Measurements from ENCODE around the gene MRPS6.
A peak's percentile ranks its signal among the peaks of the same experiment; 100 is the strongest.

Gene MRPS6

DNA sequence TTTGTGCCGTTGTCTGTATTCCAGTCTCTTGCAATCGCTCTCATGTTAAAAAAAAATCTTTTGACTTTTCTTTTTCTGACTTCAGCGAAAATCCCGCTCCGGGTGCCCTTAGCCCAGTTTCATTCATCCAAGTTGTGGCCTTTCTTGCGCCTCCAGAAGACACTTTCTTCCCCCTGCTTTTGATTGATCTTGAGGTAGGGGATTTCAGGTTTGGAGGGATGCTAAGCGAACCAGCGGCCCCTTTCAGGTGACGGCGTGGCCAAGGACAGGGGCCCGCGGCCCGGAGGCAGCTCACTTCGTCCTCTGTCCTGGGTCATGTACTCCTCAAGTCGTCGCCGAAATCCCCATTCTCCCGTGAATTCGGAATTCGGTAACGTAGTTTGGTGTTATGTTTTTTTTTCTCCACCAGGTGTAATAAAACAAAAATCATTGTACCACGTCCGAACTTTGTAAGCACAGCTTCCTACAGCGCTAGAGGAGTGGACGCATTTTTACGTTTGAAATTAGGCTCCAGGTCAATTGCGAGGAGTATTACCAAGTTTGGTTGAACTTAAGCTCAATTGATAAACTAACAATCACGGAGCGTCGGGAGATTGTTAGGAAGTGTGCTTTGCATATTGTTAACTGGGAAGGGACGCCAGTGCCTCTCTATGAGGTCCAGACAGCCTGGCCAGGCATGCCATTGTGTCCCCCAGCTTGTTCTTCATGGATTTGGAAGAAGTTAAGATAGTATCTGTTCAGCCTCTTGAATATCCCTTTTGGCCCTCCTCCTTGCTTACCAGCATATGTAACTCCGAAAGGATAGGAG lies 1.1 kb downstream of the MRPS6 start:
- H3K79me2 ChIP-seq (ENCODE audit: control insufficient read depth, low read length): peaks cover 52% of the 10 kb centered on the region
- H3K4me1 ChIP-seq (ENCODE audit: control insufficient read depth, low read length): peaks cover 29% of the 10 kb centered on the region
- H3K4me3 ChIP-seq (ENCODE audit: low read length): peak overlapping the region; percentile 74
- TF ChIP-seq, protein P1, sequence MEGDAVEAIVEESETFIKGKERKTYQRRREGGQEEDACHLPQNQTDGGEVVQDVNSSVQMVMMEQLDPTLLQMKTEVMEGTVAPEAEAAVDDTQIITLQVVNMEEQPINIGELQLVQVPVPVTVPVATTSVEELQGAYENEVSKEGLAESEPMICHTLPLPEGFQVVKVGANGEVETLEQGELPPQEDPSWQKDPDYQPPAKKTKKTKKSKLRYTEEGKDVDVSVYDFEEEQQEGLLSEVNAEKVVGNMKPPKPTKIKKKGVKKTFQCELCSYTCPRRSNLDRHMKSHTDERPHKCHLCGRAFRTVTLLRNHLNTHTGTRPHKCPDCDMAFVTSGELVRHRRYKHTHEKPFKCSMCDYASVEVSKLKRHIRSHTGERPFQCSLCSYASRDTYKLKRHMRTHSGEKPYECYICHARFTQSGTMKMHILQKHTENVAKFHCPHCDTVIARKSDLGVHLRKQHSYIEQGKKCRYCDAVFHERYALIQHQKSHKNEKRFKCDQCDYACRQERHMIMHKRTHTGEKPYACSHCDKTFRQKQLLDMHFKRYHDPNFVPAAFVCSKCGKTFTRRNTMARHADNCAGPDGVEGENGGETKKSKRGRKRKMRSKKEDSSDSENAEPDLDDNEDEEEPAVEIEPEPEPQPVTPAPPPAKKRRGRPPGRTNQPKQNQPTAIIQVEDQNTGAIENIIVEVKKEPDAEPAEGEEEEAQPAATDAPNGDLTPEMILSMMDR (IDR thresholded peaks at IDR 0.05; ENCODE audit: low read depth, low read length, poor library complexity, severe bottlenecking): no peak
- TF ChIP-seq EZH2phosphoT487 (IDR thresholded peaks at IDR 0.05; ENCODE audit: borderline replicate concordance, low read length): no peak
- H3K9me3 ChIP-seq (ENCODE audit: control insufficient read depth, insufficient read depth, low read length): no peaks in the 10 kb centered on the region
- no peaks in the 10 kb centered on the region for H3K9me2 ChIP-seq (replicated peaks; ENCODE audit: control insufficient read depth, low read length)
- peaks cover 3% of the 10 kb centered on the region; the same call in 1 of the 2 replicates for H3F3A ChIP-seq (ENCODE audit: control insufficient read depth, insufficient read depth)
- H3K27me3 ChIP-seq (ENCODE audit: control insufficient read depth, low read length): no peaks in the 10 kb centered on the region
- H3K27ac ChIP-seq (ENCODE audit: low read depth, low read length): no peak overlapping the region
- H3K36me3 ChIP-seq (ENCODE audit: control insufficient read depth, low read length): peaks cover 46% of the 10 kb centered on the region
- H3K4me2 ChIP-seq (ENCODE audit: low read length): peak overlapping the region; percentile 75
- H4K20me1 ChIP-seq (ENCODE audit: control insufficient read depth, insufficient read depth, low read depth, low read length): peaks cover 24% of the 10 kb centered on the region

DNA sequence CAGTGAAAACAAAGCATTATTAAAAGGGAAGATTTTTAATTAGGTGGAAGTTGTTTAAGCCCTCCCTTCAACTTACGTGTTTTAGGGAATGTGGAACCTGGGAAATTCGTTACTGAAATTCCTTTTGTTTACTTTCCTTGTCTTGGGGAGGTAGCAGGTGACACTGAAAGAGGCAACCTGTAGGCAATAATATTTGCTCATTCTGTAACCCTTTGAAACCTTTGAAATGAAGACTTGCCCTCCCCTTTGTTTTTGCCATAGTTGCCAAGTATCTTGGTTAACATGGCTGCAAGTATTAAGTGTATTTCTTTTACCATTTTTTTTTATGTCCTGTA lies 1.7 kb downstream of the MRPS6 start:
- H3K4me2 ChIP-seq (ENCODE audit: low read length): peak overlapping the region; percentile 75
- H3K27ac ChIP-seq (ENCODE audit: low read depth, low read length): no peak overlapping the region
- H3K9me2 ChIP-seq (replicated peaks; ENCODE audit: control insufficient read depth, low read length): no peaks in the 10 kb centered on the region
- H3F3A ChIP-seq (ENCODE audit: control insufficient read depth, insufficient read depth): peaks cover 3% of the 10 kb centered on the region; the same call in 1 of the 2 replicates
- H3K4me3 ChIP-seq (ENCODE audit: low read length): peak overlapping the region; percentile 74
- H3K27me3 ChIP-seq (ENCODE audit: control insufficient read depth, low read length): no peaks in the 10 kb centered on the region
- H3K4me1 ChIP-seq (ENCODE audit: control insufficient read depth, low read length): peaks cover 29% of the 10 kb centered on the region
- H4K20me1 ChIP-seq (ENCODE audit: control insufficient read depth, insufficient read depth, low read depth, low read length): peaks cover 24% of the 10 kb centered on the region
- no peaks in the 10 kb centered on the region for H3K9me3 ChIP-seq (ENCODE audit: control insufficient read depth, insufficient read depth, low read length)
- peaks cover 51% of the 10 kb centered on the region for H3K36me3 ChIP-seq (ENCODE audit: control insufficient read depth, low read length)
- H3K79me2 ChIP-seq (ENCODE audit: control insufficient read depth, low read length): peaks cover 57% of the 10 kb centered on the region
- TF ChIP-seq, protein P1 (IDR thresholded peaks at IDR 0.05; ENCODE audit: low read depth, low read length, poor library complexity, severe bottlenecking): no peak
- TF ChIP-seq EZH2phosphoT487 (IDR thresholded peaks at IDR 0.05; ENCODE audit: borderline replicate concordance, low read length): no peak

DNA sequence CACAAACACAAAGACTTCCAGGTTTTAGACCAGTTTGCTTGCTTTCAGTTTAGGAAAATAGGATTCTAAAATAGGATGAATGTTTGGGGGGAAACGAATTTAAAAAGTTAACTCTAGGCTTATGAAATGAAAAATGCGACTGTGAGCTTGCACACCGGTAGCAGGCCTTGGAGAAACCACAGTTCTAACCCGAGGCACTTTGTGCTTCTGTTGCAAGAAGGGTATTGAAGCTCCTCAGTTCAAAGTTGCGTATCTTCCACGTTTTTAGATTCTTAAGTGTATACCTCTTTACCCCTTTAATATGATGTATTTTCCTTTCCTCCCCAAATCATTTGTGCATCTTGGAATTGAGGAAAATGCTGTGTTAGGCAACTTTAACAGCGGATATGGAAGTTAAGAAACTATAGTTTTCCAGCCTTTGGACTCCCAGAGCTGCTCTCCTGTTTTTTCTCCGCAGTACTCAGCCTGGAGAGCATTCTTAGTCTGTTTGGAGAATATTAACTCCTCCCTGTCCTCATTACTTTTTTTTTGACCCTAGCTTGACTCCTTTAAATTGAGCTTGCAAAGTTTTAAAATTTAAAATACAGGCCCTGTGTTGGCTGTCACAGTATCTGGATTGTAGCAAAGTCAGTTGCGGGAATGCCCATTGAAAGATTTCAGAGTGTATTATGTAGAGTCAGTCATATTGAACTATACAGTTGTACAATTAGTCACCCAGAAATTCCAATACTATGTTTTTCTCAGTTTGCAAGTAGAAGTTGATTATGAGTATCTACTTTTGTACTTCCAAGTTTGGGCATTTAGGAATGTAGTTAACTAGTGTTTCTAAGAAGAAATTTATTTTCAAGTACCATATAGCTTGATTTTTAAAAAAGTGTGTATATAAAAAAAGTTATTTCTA lies 2.6 kb downstream of the MRPS6 start:
- peaks cover 29% of the 10 kb centered on the region for H3K4me1 ChIP-seq (ENCODE audit: control insufficient read depth, low read length)
- no peaks in the 10 kb centered on the region for H3K27me3 ChIP-seq (ENCODE audit: control insufficient read depth, low read length)
- H3K4me2 ChIP-seq (ENCODE audit: low read length): peak overlapping the region; percentile 75
- peaks cover 60% of the 10 kb centered on the region for H3K36me3 ChIP-seq (ENCODE audit: control insufficient read depth, low read length)
- H3K9me3 ChIP-seq (ENCODE audit: control insufficient read depth, insufficient read depth, low read length): no peaks in the 10 kb centered on the region
- H3K4me3 ChIP-seq (ENCODE audit: low read length): no peak overlapping the region; the same call in 1 of the 2 replicates
- no peak for TF ChIP-seq EZH2phosphoT487 (IDR thresholded peaks at IDR 0.05; ENCODE audit: borderline replicate concordance, low read length)
- TF ChIP-seq, protein P1 (IDR thresholded peaks at IDR 0.05; ENCODE audit: low read depth, low read length, poor library complexity, severe bottlenecking): no peak
- H3K27ac ChIP-seq (ENCODE audit: low read depth, low read length): no peak overlapping the region
- peaks cover 3% of the 10 kb centered on the region; the same call in 1 of the 2 replicates for H3F3A ChIP-seq (ENCODE audit: control insufficient read depth, insufficient read depth)
- H3K9me2 ChIP-seq (replicated peaks; ENCODE audit: control insufficient read depth, low read length): no peaks in the 10 kb centered on the region
- H4K20me1 ChIP-seq (ENCODE audit: control insufficient read depth, insufficient read depth, low read depth, low read length): peaks cover 24% of the 10 kb centered on the region
- H3K79me2 ChIP-seq (ENCODE audit: control insufficient read depth, low read length): peaks cover 66% of the 10 kb centered on the region
